HUES64 (cell line): ENCODE measurements around the gene CDK6.
"Not testable (repeated sequence)": the region's sequence is repeated elsewhere in the genome, so short reads cannot be mapped to it uniquely, and the experiment has no call there.

ENCODE experiments used
- H3K27ac ChIP-seq: 2 replicates; pipeline ENCODE4 v1.7.0; 2013; ENCODE audit warnings: low read depth, low read length, inconsistent platforms
- H3K27me3 ChIP-seq: 2 replicates; pipeline ENCODE4 v1.6.1; 2013; ENCODE audit warnings: mild to moderate bottlenecking, low read length; ENCODE audit not compliant: insufficient read depth
- H3K36me3 ChIP-seq: 2 replicates; pipeline ENCODE4 v1.6.1; 2013; ENCODE audit warnings: mild to moderate bottlenecking, low read length; ENCODE audit not compliant: insufficient read depth
- H3K4me1 ChIP-seq: 2 replicates; pipeline ENCODE4 v1.6.1; 2013; ENCODE audit warnings: mild to moderate bottlenecking, low read length, moderate library complexity; ENCODE audit not compliant: insufficient read depth
- H3K4me3 ChIP-seq: 2 replicates; pipeline ENCODE4 v1.5.1; 2013; ENCODE audit warnings: mild to moderate bottlenecking, low read length, moderate library complexity
- H3K9ac ChIP-seq: 2 replicates; pipeline ENCODE4 v1.6.1; 2013; ENCODE audit warnings: mild to moderate bottlenecking, low read depth, low read length
- H3K9me3 ChIP-seq: 2 replicates; pipeline ENCODE4 v1.6.1; 2013; ENCODE audit warnings: low read depth, low read length; ENCODE audit not compliant: insufficient read depth
- WGBS: fragments of 150-250, 120-280 bp; methylation state at CpG from one replicate; pipeline ENCODE4 v1.1.7; 2013; ENCODE audit warnings: missing lambda C conversion rate; 5-methylcytosine and 5-hydroxymethylcytosine counted together

Gene CDK6

GRCh38 chr7:92769394-92769699, 67.0 kb downstream of the CDK6 start:
- peaks cover 68% of the 10 kb centered on the region for H3K4me1 ChIP-seq
- H3K9ac ChIP-seq = no peak overlapping the region
- peak overlapping the region; percentile 72; the same call in 1 of the 2 replicates for H3K27ac ChIP-seq

GRCh38 chr7:92768501-92769393, 67.6 kb downstream of the CDK6 start:
- Histone ChIP-seq H3K9ac (no peak overlapping the region), H3K9me3 (no peaks in the 10 kb centered on the region), H3K4me3 (peak overlapping the region; percentile 13; the same call in 1 of the 2 replicates), H3K27ac (peak overlapping the region; percentile 72; the same call in 1 of the 2 replicates), H3K27me3 (no peaks in the 10 kb centered on the region), H3K4me1 (peaks cover 74% of the 10 kb centered on the region), H3K36me3 (peaks cover 5% of the 10 kb centered on the region)
- WGBS = 28% methylated on average over 5 of the region's 5 CpGs

More at GRCh38 chr7:92769394-92769699, 67.0 kb downstream of the CDK6 start:
- H3K36me3 ChIP-seq = peaks cover 10% of the 10 kb centered on the region
- no peaks in the 10 kb centered on the region for H3K27me3 ChIP-seq
- no peak overlapping the region for H3K4me3 ChIP-seq
- no peaks in the 10 kb centered on the region for H3K9me3 ChIP-seq

DNA sequence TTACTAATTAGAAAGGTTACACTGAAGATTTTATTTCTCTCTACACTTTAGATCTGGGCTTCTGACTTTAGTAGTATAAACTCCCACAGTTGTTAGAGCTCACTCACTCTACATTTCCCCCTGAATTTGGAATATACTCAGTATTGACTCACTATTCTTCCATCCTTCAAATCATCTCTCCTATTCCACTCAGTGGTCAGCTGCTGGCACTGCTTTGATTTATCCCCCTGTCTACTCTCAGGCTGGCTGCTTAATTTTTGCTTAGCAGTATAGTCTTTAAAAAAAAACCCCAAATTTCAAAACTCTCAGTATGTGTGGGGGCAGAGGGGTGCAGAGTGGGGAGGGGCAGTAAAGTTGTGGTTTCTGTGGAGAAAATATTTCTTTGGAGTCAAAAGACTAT, 68.9 kb downstream of the CDK6 start:
- Histone ChIP-seq H3K27me3 (no peaks in the 10 kb centered on the region), H3K27ac (no peak overlapping the region), H3K4me1 (peaks cover 82% of the 10 kb centered on the region), H3K9ac (no peak overlapping the region), H3K36me3 (no peaks in the 10 kb centered on the region), H3K4me3 (no peak overlapping the region), H3K9me3 (no peaks in the 10 kb centered on the region)

DNA sequence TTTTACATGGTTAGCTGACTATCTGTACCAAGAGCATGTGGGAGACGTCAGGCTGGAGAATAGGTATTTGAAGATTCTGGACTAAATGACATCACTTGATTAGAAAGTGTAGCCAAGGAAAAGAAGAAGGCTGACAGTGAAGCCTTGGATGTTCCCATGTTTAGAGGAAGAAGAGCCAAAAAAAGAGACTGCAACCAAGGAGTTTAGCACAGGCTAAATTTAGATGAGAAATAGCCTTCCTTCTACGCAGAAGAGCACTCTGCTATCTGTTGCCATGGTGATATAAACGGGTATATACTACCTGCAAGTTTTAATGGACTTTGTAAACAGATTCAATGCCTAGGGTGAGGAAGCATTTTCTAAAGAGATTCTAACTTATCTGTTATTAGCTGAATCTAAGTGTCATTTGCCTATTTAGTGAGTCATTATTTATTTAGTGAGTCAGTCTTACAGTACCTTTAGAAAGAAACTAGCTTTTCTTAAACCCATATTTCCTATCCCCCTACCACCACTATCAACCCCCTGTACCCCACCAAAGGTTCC, 69.8 kb downstream of the CDK6 start:
- no peaks in the 10 kb centered on the region for H3K36me3 ChIP-seq
- WGBS = 87% methylated on average over 3 of the region's 3 CpGs
- H3K9ac ChIP-seq = no peak overlapping the region
- H3K27me3 ChIP-seq = no peaks in the 10 kb centered on the region
- no peak overlapping the region for H3K4me3 ChIP-seq
- no peak overlapping the region for H3K27ac ChIP-seq
- H3K4me1 ChIP-seq = peaks cover 89% of the 10 kb centered on the region
- H3K9me3 ChIP-seq = no peaks in the 10 kb centered on the region

DNA sequence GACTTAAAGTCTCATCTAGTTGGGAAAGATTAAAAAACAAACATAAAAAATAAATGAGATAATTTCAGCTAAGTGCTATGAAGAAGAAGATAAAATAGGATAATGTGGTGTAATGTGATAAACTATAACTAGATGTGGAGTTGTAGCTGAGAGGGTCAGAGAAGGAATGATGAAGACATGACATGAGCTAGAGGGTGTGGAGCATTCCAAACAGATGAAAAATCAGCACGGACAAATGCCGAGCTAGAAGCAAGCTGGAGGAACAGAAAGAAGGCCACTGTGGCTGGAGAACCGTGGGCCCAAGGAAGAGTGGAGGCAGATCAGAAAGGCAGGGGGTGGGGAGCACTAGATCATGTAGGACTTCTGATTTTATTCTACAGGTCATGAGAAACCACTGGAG, 70.6 kb downstream of the CDK6 start:
- Histone ChIP-seq H3K4me1 (peaks cover 93% of the 10 kb centered on the region), H3K36me3 (no peaks in the 10 kb centered on the region), H3K9ac (no peak overlapping the region), H3K27me3 (no peaks in the 10 kb centered on the region), H3K27ac (no peak overlapping the region), H3K9me3 (no peaks in the 10 kb centered on the region), H3K4me3 (no peak overlapping the region)
- 83% methylated on average over 3 of the region's 3 CpGs for WGBS

- H3K4me3 ChIP-seq = peak overlapping the region; percentile 18; the same call in 1 of the 2 replicates
- no peak overlapping the region; the same call in 1 of the 2 replicates for H3K9ac ChIP-seq
- peak overlapping the region; percentile 86 for H3K27ac ChIP-seq
- 22% methylated on average over 4 of the region's 4 CpGs for WGBS
- H3K4me1 ChIP-seq = peaks cover 92% of the 10 kb centered on the region
- no peaks in the 10 kb centered on the region for H3K27me3 ChIP-seq
- H3K36me3 ChIP-seq = no peaks in the 10 kb centered on the region
- H3K9me3 ChIP-seq = no peaks in the 10 kb centered on the region
Observed at GRCh38 chr7:92763636-92764423, 72.5 kb downstream of the CDK6 start.

DNA sequence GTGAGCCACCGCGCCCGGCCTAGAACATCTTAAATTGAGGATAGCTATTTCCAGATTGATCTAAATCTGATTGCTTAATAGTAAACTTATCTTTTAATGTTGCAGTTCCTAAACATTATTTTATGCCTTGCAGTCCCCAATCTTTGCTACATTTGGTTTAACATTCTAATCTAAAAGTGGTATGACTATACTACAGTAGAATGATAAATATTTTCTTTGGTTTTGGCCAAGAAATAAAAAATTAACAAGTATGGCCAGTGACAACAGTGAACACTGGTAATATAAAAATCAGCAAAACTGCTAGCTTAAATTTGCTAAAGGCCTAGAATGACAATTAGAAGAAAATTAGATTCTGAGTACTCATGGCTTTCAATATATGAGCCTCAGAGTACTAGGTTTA, 73.5 kb downstream of the CDK6 start:
- Histone ChIP-seq H3K4me1 (peaks cover 84% of the 10 kb centered on the region), H3K27ac (peak overlapping the region; percentile 83; the same call in 1 of the 2 replicates), H3K9ac (no peak overlapping the region), H3K27me3 (no peaks in the 10 kb centered on the region), H3K36me3 (no peaks in the 10 kb centered on the region), H3K9me3 (no peaks in the 10 kb centered on the region), H3K4me3 (no peak overlapping the region)
- no CpG with 5 or more reads among the region's 3 CpGs for WGBS

- Histone ChIP-seq H3K9ac (no peak overlapping the region), H3K27ac (no peak overlapping the region), H3K36me3 (no peaks in the 10 kb centered on the region), H3K4me3 (no peak overlapping the region), H3K4me1 (peaks cover 76% of the 10 kb centered on the region), H3K9me3 (no peaks in the 10 kb centered on the region), H3K27me3 (no peaks in the 10 kb centered on the region)
Observed at GRCh38 chr7:92761391-92762097, 74.8 kb downstream of the CDK6 start.

DNA sequence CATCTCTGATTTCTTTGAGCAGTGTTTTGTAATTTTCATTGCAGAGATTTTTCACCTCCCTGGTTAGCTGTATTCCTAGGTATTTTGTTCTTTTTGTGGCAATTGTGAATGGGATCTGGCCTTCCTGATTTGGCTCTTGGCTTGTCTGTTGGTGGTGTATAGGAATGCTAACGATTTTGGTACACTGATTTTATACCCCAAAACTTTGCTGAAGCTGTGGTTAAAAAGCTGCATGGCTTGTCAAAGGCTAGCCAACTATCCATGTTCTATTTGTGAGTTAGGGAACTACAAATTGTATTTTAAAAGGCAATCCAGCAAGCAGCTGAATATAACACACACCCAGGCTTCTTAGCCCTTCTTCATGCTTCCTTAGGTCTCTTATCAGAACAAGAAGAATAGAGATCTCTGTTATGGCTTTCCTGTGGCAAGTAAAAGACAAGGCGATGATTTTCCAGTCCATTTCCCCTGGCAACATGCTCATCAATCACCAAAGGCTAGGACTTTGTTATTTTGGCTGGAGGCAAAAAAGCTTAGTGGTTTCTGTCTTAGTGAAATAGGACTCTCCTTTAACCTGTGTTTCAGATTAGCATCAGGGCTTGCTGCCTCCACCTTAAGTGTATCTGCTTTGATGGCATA, 77.5 kb downstream of the CDK6 start:
- Histone ChIP-seq H3K27me3 (no peaks in the 10 kb centered on the region), H3K4me1 (peaks cover 69% of the 10 kb centered on the region), H3K27ac (no peak overlapping the region), H3K9me3 (no peaks in the 10 kb centered on the region), H3K4me3 (no peak overlapping the region), H3K9ac (0 out of 2 replicates have a peak overlapping the region, but pooled peaks have one; percentile 11), H3K36me3 (no peaks in the 10 kb centered on the region)
- 74% methylated on average over 2 of the region's 2 CpGs for WGBS

DNA sequence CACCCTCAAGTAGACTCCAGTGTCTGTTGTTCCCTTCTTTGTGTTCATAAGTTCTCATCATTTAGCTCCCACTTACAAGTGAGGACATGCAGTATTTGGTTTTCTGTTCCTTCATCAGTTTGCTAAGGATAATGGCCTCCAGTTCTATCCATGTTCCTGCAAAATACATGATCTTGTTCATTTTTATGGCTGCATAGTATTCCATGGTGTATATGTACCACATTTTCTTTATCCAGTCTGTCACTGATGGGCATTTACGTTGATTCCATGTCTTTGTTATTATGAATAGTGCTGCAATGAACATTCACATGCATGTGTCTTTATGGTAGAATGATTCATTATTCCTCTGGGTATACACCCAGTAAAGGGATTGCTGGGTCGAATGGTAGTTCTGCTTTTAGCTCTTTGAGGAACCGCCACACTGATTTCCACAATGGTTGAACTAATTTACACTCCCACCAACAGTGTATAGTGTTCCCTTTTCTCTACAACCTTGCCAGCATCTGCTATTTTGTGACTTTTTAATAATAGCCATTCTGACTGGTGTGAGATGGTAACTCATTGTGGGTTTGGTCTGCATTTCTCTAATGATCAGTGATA, 79.0 kb downstream of the CDK6 start:
- not testable (repeated sequence) for H3K27me3 ChIP-seq, H3K27ac ChIP-seq, H3K36me3 ChIP-seq, H3K4me3 ChIP-seq, H3K9ac ChIP-seq, H3K9me3 ChIP-seq
- peaks cover 63% of the 10 kb centered on the region for H3K4me1 ChIP-seq
- WGBS = 93% methylated on average over 3 of the region's 3 CpGs
